Uterus (tissue), 4 donors: ENCODE measurements around the gene SKOR1. TPM values are rescaled to one million over a fixed set of nuclear protein-coding genes. Genes with fewer than 3 reads are reported as not detected.

ENCODE experiments used
- DNase-seq, 2 donors: peaks; one replicate each; pipeline ENCODE4 v3.0.0-alpha.2; 2019 to 2020
- H3K27ac ChIP-seq, 2 donors: fragments of 200-600 bp; sonication (generic); 1 replicate in 1 of 2; 2 replicates in 1 of 2; pipeline ENCODE4 v1.5.1; 2016 to 2018
- H3K27me3 ChIP-seq, 2 donors: fragments of 200-600 bp; sonication (generic); one replicate each; pipeline ENCODE4 v1.5.1; 2018 to 2019; ENCODE audit warnings: control low read depth in 1 of 2
- H3K36me3 ChIP-seq, 2 donors: fragments of 200-600 bp; sonication (generic); one replicate each; pipeline ENCODE4 v1.5.1; 2019; ENCODE audit warnings: control low read depth in 1 of 2
- H3K4me1 ChIP-seq, 2 donors: fragments of 200-600 bp; sonication (generic); one replicate each; pipeline ENCODE4 v1.5.1; 2018 to 2019; ENCODE audit warnings: control low read depth in 1 of 2
- H3K4me3 ChIP-seq, 2 donors: fragments of 200-600 bp; sonication (generic); 1 replicate in 1 of 2; 2 replicates in 1 of 2; pipeline ENCODE4 v1.5.1; 2018 to 2019; ENCODE audit warnings: mild to moderate bottlenecking in 1 of 2
- H3K9me3 ChIP-seq, 2 donors: fragments of 200-600 bp; sonication (generic); one replicate each; pipeline ENCODE4 v1.5.1; 2019; ENCODE audit warnings: control low read depth in 1 of 2
- CTCF ChIP-seq, 4 experiments: fragments of 200-600 bp in 2 of 4; fragments of 450-650 bp in 2 of 4; sonication (generic) in 2 of 4; IDR thresholded peaks; one replicate each; pipeline ENCODE4 v1.5.1; 2016 to 2019; ENCODE audit warnings: antibody characterized with exemption in 4 of 4, mild to moderate bottlenecking in 2 of 4, moderate library complexity in 1 of 4
- POLR2A ChIP-seq, 2 donors: fragments of 450-650 bp; IDR thresholded peaks; one replicate each; pipeline ENCODE4 v1.6.1; 2016; ENCODE audit warnings: antibody characterized with exemption in 2 of 2, mild to moderate bottlenecking in 1 of 2, moderate library complexity in 1 of 2
- intact Hi-C: fragments of 100-400 bp; cut with DNase I; formaldehyde crosslinking; loops from one replicate; pipeline ENCODE4 v1.15.1; 2023; ENCODE audit warnings: low total_unique reads
- total RNA-seq, 4 donors: library from RNA; depleted of rRNA in 3 of 4; stranded (reverse); fragments of >200 nt in 3 of 4; gene quantifications; one replicate each; pipeline versions ENCODE4 v1.1.0 to v1.2.4, GENCODE V29; 2014 to 2023
- donor health status: DM: yes; HTN: yes; CAD: no.

Gene SKOR1
- total RNA-seq, 4 donors from 2014 or later: 0.35 to 1.7 (median 0.77) TPM; not detected in 1

DNA sequence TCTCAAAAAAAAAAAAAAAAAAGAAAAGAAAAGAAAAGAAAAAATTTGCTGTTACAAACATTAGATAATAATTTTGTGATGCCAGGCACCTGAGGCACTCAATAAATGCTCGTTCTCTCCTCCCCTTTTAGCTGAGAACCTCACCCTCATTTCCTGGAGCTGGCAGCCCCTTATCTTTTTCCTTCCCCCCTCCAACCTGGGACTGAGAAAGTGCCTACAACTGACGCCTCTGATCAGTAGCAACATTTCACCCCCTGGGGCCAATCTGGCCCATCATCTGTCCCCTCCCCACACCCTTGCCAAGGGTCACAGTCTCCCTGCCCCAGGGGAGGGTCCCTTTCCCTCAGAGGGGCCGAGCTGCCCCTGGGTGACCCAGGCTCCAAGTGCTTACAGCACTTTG is 27.1 kb downstream of the SKOR1 start:
- Histone ChIP-seq H3K36me3 (no peaks in the 10 kb centered on the region), H3K27me3 (no peaks in the 10 kb centered on the region), H3K27ac (no peak overlapping the region), H3K4me3 (no peak overlapping the region), H3K4me1 (no peaks in the 10 kb centered on the region), H3K9me3 (no peaks in the 10 kb centered on the region)
- intact Hi-C loops: no loop called here
- no peak for DNase-seq
- TF ChIP-seq POLR2A (IDR thresholded peaks at IDR 0.05) (no peak), CTCF (IDR thresholded peaks at IDR 0.05) (no peak)

DNA sequence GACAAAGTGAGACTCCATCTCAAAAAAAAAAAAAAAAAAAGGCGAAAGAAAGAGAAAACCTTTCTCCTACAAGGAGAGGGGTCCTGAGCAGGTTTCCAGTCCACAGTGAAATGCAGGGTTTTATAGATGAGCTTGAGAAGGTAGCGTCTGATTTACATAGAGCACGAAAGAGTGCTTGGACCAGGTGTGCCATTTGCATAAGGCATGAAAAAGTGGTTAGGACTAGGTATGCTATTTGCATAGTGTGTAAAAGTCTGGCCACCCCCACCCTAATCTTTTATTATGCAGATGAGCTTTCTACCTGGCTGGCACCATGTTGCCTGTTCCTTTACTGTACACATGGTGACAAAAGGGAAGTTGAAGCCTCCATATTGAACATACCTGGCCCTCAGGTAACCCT is 28.1 kb downstream of the SKOR1 start:
- no peak for TF ChIP-seq CTCF (IDR thresholded peaks at IDR 0.05)
- TF ChIP-seq POLR2A (IDR thresholded peaks at IDR 0.05): no peak
- Histone ChIP-seq H3K4me1 (no peaks in the 10 kb centered on the region), H3K27me3 (no peaks in the 10 kb centered on the region), H3K9me3 (no peaks in the 10 kb centered on the region), H3K4me3 (no peak overlapping the region), H3K27ac (no peak overlapping the region), H3K36me3 (no peaks in the 10 kb centered on the region)
- no peak for DNase-seq
- intact Hi-C loops: no loop called here

- no peak overlapping the region for H3K27ac ChIP-seq
- H3K9me3 ChIP-seq: no peaks in the 10 kb centered on the region
- intact Hi-C loops: no loop called here
- no peak overlapping the region for H3K4me3 ChIP-seq
- no peak for DNase-seq
- no peaks in the 10 kb centered on the region for H3K36me3 ChIP-seq
- no peaks in the 10 kb centered on the region for H3K27me3 ChIP-seq
- no peak for TF ChIP-seq CTCF (IDR thresholded peaks at IDR 0.05)
- no peak for TF ChIP-seq POLR2A (IDR thresholded peaks at IDR 0.05)
- no peaks in the 10 kb centered on the region for H3K4me1 ChIP-seq
Measured at GRCh38 chr15:67854358-67854757, 29.0 kb downstream of the SKOR1 start.

GRCh38 chr15:67855842-67856241 is 30.5 kb downstream of the SKOR1 start:
- no peak for DNase-seq
- Histone ChIP-seq H3K36me3 (no peaks in the 10 kb centered on the region), H3K9me3 (no peaks in the 10 kb centered on the region), H3K27me3 (no peaks in the 10 kb centered on the region), H3K4me3 (no peak overlapping the region), H3K4me1 (no peaks in the 10 kb centered on the region), H3K27ac (peak overlapping the region in 1 of 2 donors; percentile 43)
- intact Hi-C loops: no loop called here
- TF ChIP-seq POLR2A (IDR thresholded peaks at IDR 0.05): no peak
- TF ChIP-seq CTCF (IDR thresholded peaks at IDR 0.05): no peak

- H3K27ac ChIP-seq: no peak overlapping the region
- no peak for DNase-seq
- no peaks in the 10 kb centered on the region for H3K27me3 ChIP-seq
- no peaks in the 10 kb centered on the region for H3K9me3 ChIP-seq
- no peaks in the 10 kb centered on the region for H3K4me1 ChIP-seq
- intact Hi-C loops: no loop called here
- TF ChIP-seq POLR2A (IDR thresholded peaks at IDR 0.05): no peak
- TF ChIP-seq CTCF (IDR thresholded peaks at IDR 0.05): no peak
- no peaks in the 10 kb centered on the region for H3K36me3 ChIP-seq
- no peak overlapping the region for H3K4me3 ChIP-seq
Measured at GRCh38 chr15:67857220-67857619, 31.9 kb downstream of the SKOR1 start.
